Nephron progenitor cell (in vitro differentiated cells): Measurements from ENCODE around the gene IDI2.
"Not testable (repeated sequence)": the region's sequence is repeated elsewhere in the genome, so short reads cannot be mapped to it uniquely, and the experiment has no call there.

ENCODE experiments used
- DNase-seq: peaks from one replicate; pipeline ENCODE4 v3.0.0; 2021
- H3K27ac Mint-ChIP-seq: 2 replicates; pipeline ENCODE4 v1.8.0; 2021; ENCODE audit warnings: mild to moderate bottlenecking, moderate library complexity, mixed read lengths
- H3K27me3 Mint-ChIP-seq: 2 replicates; pipeline ENCODE4 v1.8.0; 2021; ENCODE audit warnings: mild to moderate bottlenecking, low read depth, mixed read lengths; ENCODE audit not compliant: poor library complexity
- H3K36me3 Mint-ChIP-seq: 2 replicates; pipeline ENCODE4 v1.8.0; 2021; ENCODE audit warnings: low read depth, mixed read lengths
- H3K4me1 Mint-ChIP-seq: 2 replicates; pipeline ENCODE4 v1.8.0; 2021; ENCODE audit warnings: mixed read lengths
- H3K4me3 Mint-ChIP-seq: 2 replicates; pipeline ENCODE4 v1.8.0; 2021; ENCODE audit warnings: mild to moderate bottlenecking, moderate library complexity, mixed read lengths
- H3K9me3 Mint-ChIP-seq: 2 replicates; pipeline ENCODE4 v1.8.0; 2021; ENCODE audit warnings: mild to moderate bottlenecking, moderate library complexity, mixed read lengths
- CTCF ChIP-seq: fragments of 200-600 bp; sonication (generic); IDR thresholded peaks from 2 replicates; pipeline ENCODE4 v1.5.0; 2021; ENCODE audit warnings: antibody characterized with exemption

Gene IDI2

GRCh38 chr10:1011696-1012095 lies 14.0 kb downstream of the IDI2 start:
- Mint-ChIP-seq H3K4me3 (no peak overlapping the region), H3K36me3 (peaks cover 74% of the 10 kb centered on the region), H3K27ac (no peak overlapping the region), H3K27me3 (no peaks in the 10 kb centered on the region), H3K4me1 (no peaks in the 10 kb centered on the region), H3K9me3 (no peaks in the 10 kb centered on the region)
- no peak for DNase-seq
- no peak for TF ChIP-seq CTCF

- Mint-ChIP-seq H3K4me1 (no peaks in the 10 kb centered on the region), H3K27ac (no peak overlapping the region), H3K36me3 (peaks cover 71% of the 10 kb centered on the region), H3K4me3 (no peak overlapping the region), H3K27me3 (no peaks in the 10 kb centered on the region), H3K9me3 (no peaks in the 10 kb centered on the region)
- TF ChIP-seq CTCF: no peak
- DNase-seq: no peak
Observed at GRCh38 chr10:1010703-1011102, 15.0 kb downstream of the IDI2 start.

DNA sequence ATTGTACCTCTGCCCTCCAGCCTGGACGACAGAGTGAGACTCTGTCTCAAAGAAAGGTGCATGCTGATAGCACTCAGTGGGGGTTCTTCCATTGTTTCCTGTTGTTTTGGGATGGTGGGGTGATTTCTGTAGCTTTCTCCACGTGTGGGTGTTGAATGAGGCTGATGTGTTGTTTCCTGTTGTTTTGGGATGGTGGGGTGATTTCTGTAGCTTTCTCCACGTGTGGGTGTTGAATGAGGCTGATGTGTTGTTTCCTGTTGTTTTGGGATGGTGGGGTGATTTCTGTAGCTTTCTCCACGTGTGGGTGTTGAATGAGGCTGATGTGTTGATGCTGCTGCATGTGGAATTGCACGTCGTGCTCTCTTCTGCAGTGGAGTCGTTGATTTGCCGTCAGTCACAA lies 15.7 kb downstream of the IDI2 start:
- H3K36me3 Mint-ChIP-seq: peaks cover 76% of the 10 kb centered on the region
- DNase-seq, H3K27me3 Mint-ChIP-seq, H3K4me3 Mint-ChIP-seq, H3K9me3 Mint-ChIP-seq, H3K4me1 Mint-ChIP-seq, H3K27ac Mint-ChIP-seq: not testable (repeated sequence)

DNA sequence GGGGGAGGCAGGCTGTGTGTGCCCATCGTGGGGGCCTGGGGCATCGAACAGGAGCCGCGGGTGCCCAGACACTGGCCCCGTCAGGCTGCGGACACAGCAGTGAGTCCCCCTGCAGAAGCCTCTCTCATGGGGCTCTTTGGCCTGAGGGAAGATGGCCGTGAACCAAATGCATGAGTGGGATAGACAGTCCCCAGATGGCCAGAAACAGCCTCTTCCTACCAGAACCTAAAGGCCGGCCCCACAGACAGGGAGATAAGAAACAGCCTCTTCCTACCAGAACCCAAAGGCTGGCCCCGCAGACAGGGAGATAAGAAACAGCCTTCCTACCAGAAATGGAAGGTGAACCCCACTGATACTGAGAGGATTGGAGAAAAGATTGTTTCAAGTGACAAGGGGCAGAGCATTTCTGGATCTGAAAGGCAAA lies 16.6 kb downstream of the IDI2 start:
- Mint-ChIP-seq H3K9me3 (no peaks in the 10 kb centered on the region), H3K27ac (peak overlapping the region; percentile 29), H3K4me3 (no peak overlapping the region), H3K27me3 (no peaks in the 10 kb centered on the region), H3K4me1 (no peaks in the 10 kb centered on the region), H3K36me3 (peaks cover 74% of the 10 kb centered on the region)
- no peak for TF ChIP-seq CTCF
- no peak for DNase-seq

- no peak for DNase-seq
- peaks cover 13% of the 10 kb centered on the region for H3K9me3 Mint-ChIP-seq
- H3K4me1 Mint-ChIP-seq: no peaks in the 10 kb centered on the region
- H3K27me3 Mint-ChIP-seq: no peaks in the 10 kb centered on the region
- peaks cover 78% of the 10 kb centered on the region for H3K36me3 Mint-ChIP-seq
- H3K27ac Mint-ChIP-seq: peak overlapping the region; percentile 3
- TF ChIP-seq CTCF: no peak
- no peak overlapping the region for H3K4me3 Mint-ChIP-seq
Observed at GRCh38 chr10:1007583-1007982, 18.1 kb downstream of the IDI2 start.

DNA sequence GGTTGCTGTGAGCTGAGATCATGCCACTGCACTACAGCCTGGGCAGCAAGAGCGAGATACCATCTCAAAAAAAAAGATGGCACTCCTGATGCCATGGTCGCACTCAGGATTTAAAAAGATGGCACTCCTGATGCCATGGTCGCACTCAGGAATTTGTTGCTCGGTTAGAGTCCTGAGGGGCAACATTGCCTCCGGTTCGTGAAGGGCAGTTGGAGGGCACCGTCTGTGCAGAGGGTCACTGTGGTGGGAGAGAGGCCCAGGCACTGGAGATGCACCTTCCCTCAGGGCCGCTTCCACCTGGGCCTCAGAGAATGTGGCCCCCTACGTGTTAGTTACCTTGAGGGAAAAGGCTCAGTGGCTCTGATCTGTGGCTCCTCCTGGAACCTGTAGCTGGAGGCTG lies 19.1 kb downstream of the IDI2 start:
- Mint-ChIP-seq H3K27ac (no peak overlapping the region), H3K36me3 (peaks cover 78% of the 10 kb centered on the region), H3K4me1 (no peaks in the 10 kb centered on the region), H3K4me3 (no peak overlapping the region), H3K9me3 (peaks cover 23% of the 10 kb centered on the region), H3K27me3 (no peaks in the 10 kb centered on the region)
- DNase-seq: no peak
- no peak for TF ChIP-seq CTCF
